Endodermal cell (in vitro differentiated cells): ENCODE results near the gene NPC1L1. TPM values are rescaled to one million over a fixed set of nuclear protein-coding genes. Genes with fewer than 3 reads are reported as not detected.

ENCODE experiments used
- DNase-seq: peaks from one replicate; pipeline ENCODE4 v3.0.0-alpha.2; 2017
- H3K27ac ChIP-seq: 2 replicates; pipeline ENCODE4 v1.5.1; 2013; ENCODE audit warnings: mild to moderate bottlenecking, low read depth, low read length, moderate library complexity
- H3K27me3 ChIP-seq: 2 replicates; pipeline ENCODE4 v1.6.1; 2013; ENCODE audit warnings: mild to moderate bottlenecking, low read length, moderate library complexity; ENCODE audit not compliant: insufficient read depth, control insufficient read depth, poor library complexity, severe bottlenecking
- H3K36me3 ChIP-seq: 2 replicates; pipeline ENCODE4 v1.7.0; 2013; ENCODE audit warnings: mild to moderate bottlenecking, low read length, moderate library complexity; ENCODE audit not compliant: control insufficient read depth, insufficient read depth
- H3K4me1 ChIP-seq: one replicate; pipeline ENCODE4 v1.7.0; 2013; ENCODE audit warnings: low read length; ENCODE audit not compliant: control insufficient read depth, insufficient read depth
- H3K4me3 ChIP-seq: 2 replicates; pipeline ENCODE4 v1.5.1; 2013; ENCODE audit warnings: mild to moderate bottlenecking, low read length, moderate library complexity
- H3K9ac ChIP-seq: 2 replicates; pipeline ENCODE4 v1.6.1; 2013; ENCODE audit warnings: mild to moderate bottlenecking, low read length, moderate library complexity; ENCODE audit not compliant: poor library complexity, severe bottlenecking; ENCODE audit errors: extremely low read depth
- H3K9me3 ChIP-seq: 2 replicates; pipeline ENCODE4 v1.6.1; 2013; ENCODE audit warnings: mild to moderate bottlenecking, low read length, moderate library complexity; ENCODE audit not compliant: control insufficient read depth
- H3K27ac Mint-ChIP-seq: 2 replicates; pipeline ENCODE4 v1.8.0; 2020; ENCODE audit warnings: mixed read lengths
- H3K27me3 Mint-ChIP-seq: 2 replicates; pipeline ENCODE4 v1.8.0; 2021; ENCODE audit warnings: mild to moderate bottlenecking, mixed read lengths; ENCODE audit not compliant: insufficient read depth
- H3K36me3 Mint-ChIP-seq: 2 replicates; pipeline ENCODE4 v1.8.0; 2020; ENCODE audit warnings: low read depth, mixed read lengths
- H3K4me1 Mint-ChIP-seq: 2 replicates; pipeline ENCODE4 v1.8.0; 2020; ENCODE audit warnings: mixed read lengths
- H3K4me3 Mint-ChIP-seq: 2 replicates; pipeline ENCODE4 v1.8.0; 2020; ENCODE audit warnings: mild to moderate bottlenecking, moderate library complexity, mixed read lengths
- H3K9me3 Mint-ChIP-seq: 2 replicates; pipeline ENCODE4 v1.8.0; 2020; ENCODE audit warnings: mild to moderate bottlenecking, mixed read lengths
- WGBS, 2 experiments: methylation state at CpG; one replicate each; pipeline versions ENCODE4 v1.1.5 to v1.1.7; 2013; ENCODE audit warnings: missing lambda C conversion rate in 2 of 2, mixed read lengths in 1 of 2; ENCODE audit not compliant: insufficient coverage in 1 of 2, insufficient read length in 1 of 2; 5-methylcytosine and 5-hydroxymethylcytosine counted together
- total RNA-seq, 2 donors: library from RNA; stranded (reverse); fragmentation: NEBNext Ultra II Directional in 1 of 2; extraction: Animal tissue kit (Norgen Biotek cat#: 25700) in 1 of 2; gene quantifications; 2 replicates in 1 of 2; 3 replicates in 1 of 2; pipeline ENCODE4 v1.2.1, GENCODE V29; 2021
- TF ChIP-seq, protein P1 (sequence below): fragments of 200-600 bp; sonication (generic); conservative IDR thresholded peaks from 2 replicates; pipeline ENCODE4 v1.5.0; 2021; ENCODE audit warnings: antibody characterized with exemption, mild to moderate bottlenecking

The NPC1L1 gene
- total RNA-seq, 2 donors from 2014 or later, result 2.7 to 3.1 TPM

DNA sequence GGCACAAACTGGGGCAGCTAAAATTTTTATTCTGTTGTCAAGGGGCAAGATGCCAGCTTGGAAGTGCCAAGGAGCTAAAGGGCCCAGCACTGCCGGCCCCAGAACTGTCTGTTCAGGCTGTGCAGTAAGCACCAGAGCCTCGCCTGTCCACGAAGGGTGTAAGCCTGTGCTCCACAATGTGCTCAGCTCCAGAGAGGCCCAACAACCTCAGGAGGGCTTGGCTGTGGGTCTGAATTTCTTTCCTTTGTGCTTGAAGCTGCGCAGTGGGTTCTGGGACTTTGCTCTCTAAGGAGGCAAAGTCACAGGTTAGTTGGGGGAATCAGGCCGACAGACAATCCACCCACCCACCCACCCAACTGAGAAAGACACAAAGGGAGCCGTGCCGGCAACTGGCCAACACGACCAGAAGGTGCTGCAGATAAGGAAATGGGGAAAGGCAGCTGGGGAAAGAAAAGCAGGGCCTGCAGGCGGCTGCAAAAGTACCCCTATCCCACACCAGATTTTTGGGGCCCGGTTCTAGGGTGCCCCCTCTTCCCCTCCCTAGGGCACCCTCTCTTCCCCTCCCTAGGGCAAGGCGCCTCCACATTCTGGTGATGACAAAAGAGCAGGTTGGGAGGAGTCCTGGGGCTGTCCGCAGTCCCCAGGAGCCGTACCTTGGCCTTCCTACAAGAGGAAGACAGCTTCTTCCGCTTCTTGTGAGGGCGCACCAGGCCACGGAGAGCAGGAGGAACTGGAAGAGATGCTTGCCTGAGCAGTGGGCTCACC is 24.8 kb upstream of the NPC1L1 start:
- no peak overlapping the region for H3K4me3 ChIP-seq
- peaks cover 2% of the 10 kb centered on the region for H3K4me1 ChIP-seq
- H3K4me3 Mint-ChIP-seq, result no peak overlapping the region
- TF ChIP-seq, protein P1, sequence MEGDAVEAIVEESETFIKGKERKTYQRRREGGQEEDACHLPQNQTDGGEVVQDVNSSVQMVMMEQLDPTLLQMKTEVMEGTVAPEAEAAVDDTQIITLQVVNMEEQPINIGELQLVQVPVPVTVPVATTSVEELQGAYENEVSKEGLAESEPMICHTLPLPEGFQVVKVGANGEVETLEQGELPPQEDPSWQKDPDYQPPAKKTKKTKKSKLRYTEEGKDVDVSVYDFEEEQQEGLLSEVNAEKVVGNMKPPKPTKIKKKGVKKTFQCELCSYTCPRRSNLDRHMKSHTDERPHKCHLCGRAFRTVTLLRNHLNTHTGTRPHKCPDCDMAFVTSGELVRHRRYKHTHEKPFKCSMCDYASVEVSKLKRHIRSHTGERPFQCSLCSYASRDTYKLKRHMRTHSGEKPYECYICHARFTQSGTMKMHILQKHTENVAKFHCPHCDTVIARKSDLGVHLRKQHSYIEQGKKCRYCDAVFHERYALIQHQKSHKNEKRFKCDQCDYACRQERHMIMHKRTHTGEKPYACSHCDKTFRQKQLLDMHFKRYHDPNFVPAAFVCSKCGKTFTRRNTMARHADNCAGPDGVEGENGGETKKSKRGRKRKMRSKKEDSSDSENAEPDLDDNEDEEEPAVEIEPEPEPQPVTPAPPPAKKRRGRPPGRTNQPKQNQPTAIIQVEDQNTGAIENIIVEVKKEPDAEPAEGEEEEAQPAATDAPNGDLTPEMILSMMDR, result peak; percentile 51
- no peaks in the 10 kb centered on the region for H3K9me3 ChIP-seq
- H3K27me3 ChIP-seq, result no peaks in the 10 kb centered on the region
- WGBS, 2 experiments, result 92 to 95% methylated on average over 9 to 12 of the region's 16 CpGs
- peaks cover 3% of the 10 kb centered on the region for H3K4me1 Mint-ChIP-seq
- no peaks in the 10 kb centered on the region for H3K27me3 Mint-ChIP-seq
- H3K9me3 Mint-ChIP-seq, result no peaks in the 10 kb centered on the region
- H3K27ac ChIP-seq, result no peak overlapping the region
- H3K27ac Mint-ChIP-seq, result peak overlapping the region; percentile 52
- no peak overlapping the region for H3K9ac ChIP-seq
- no peak for DNase-seq
- H3K36me3 ChIP-seq, result peaks cover 68% of the 10 kb centered on the region
- H3K36me3 Mint-ChIP-seq, result peaks cover 65% of the 10 kb centered on the region

DNA sequence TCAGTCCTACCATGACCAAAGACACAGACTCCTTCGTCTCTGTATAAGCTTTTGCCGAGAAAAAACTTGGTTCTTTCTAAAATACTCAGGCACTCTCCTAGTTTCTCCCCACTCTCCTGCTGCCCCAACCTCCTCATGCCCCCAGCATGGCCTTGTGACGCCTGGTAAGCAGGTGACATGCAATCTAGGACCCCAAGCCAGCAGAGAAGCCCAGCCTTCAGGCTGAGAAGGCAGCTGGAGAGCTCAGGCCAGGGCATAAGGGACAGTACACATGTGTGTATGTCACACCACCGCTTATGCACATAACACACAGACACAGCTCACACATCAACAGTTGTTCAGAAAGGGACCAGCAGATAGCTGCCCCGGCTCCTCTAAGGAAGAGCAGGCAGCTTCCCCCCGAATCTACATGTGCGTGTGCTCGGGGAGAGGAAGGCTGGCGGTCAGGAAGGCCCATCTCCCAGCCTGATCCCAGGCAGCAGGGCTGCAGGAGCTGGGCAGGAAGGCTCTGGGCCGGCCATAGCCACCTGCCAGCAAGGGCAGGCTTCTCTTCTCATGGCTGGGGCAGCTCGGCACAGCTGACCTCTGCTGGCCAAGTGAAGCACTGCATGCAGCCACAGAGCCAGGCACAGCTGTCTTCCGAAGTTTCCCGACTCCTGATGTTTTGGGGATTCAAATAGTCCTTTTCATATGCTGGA is 24.1 kb upstream of the NPC1L1 start:
- Mint-ChIP-seq H3K27ac (peak overlapping the region; percentile 66), H3K4me3 (no peak overlapping the region)

DNA sequence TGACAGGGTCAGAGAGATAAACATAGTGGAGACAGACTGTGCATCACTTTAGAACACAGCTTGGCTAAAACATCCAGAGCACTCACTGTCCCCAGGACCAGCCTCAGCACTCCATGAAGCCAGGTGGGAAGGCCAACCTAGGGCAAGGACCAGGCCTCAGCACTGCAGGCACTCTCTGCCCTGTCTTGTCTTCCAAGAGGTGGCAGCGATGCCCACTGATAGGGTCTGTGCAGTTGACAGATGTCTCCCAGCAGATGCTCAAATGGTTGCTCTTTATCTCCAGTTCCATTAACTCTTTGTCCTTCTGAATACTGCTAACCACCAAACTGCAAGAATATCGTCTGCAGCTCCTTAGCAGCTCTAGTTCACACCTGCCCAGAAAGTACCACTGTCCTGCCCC is 23.5 kb upstream of the NPC1L1 start:
- TF ChIP-seq, protein P1, result no peak
- Histone ChIP-seq H3K9me3 (no peaks in the 10 kb centered on the region), H3K4me1 (peaks cover 2% of the 10 kb centered on the region), H3K36me3 (peaks cover 54% of the 10 kb centered on the region), H3K27ac (no peak overlapping the region), H3K9ac (no peak overlapping the region), H3K27me3 (no peaks in the 10 kb centered on the region), H3K4me3 (no peak overlapping the region)
- Mint-ChIP-seq H3K27ac (no peak overlapping the region), H3K4me3 (no peak overlapping the region), H3K9me3 (no peaks in the 10 kb centered on the region), H3K4me1 (peaks cover 3% of the 10 kb centered on the region), H3K27me3 (no peaks in the 10 kb centered on the region), H3K36me3 (peaks cover 54% of the 10 kb centered on the region)
- 97 to 100% methylated on average over 2 of the region's 2 CpGs for WGBS, 2 experiments
- DNase-seq, result no peak

More for the DNA sequence above, 24.1 kb upstream of the NPC1L1 start:
- H3K27me3 Mint-ChIP-seq, result no peaks in the 10 kb centered on the region
- TF ChIP-seq, protein P1, result peak; percentile 97
- Histone ChIP-seq H3K9ac (no peak overlapping the region), H3K4me3 (no peak overlapping the region), H3K4me1 (peaks cover 2% of the 10 kb centered on the region), H3K9me3 (no peaks in the 10 kb centered on the region), H3K27me3 (no peaks in the 10 kb centered on the region), H3K36me3 (peaks cover 60% of the 10 kb centered on the region), H3K27ac (no peak overlapping the region)
- WGBS, 2 experiments, result 80 to 81% methylated on average over 11 to 13 of the region's 13 CpGs
- peak; percentile 94 for DNase-seq
- H3K36me3 Mint-ChIP-seq, result peaks cover 60% of the 10 kb centered on the region
- H3K4me1 Mint-ChIP-seq, result peaks cover 3% of the 10 kb centered on the region
- H3K9me3 Mint-ChIP-seq, result no peaks in the 10 kb centered on the region
